Uterus (tissue), 4 donors: ENCODE results near the gene IGFBP6. TPM values are rescaled to one million over a fixed set of nuclear protein-coding genes. Genes with fewer than 3 reads are reported as not detected.

Experiments used
- DNase-seq, 2 donors: peaks; one replicate each; pipeline ENCODE4 v3.0.0-alpha.2; 2019 to 2020
- H3K27ac ChIP-seq, 2 donors: fragments of 200-600 bp; sonication (generic); 1 replicate in 1 of 2; 2 replicates in 1 of 2; pipeline ENCODE4 v1.5.1; 2016 to 2018
- H3K27me3 ChIP-seq, 2 donors: fragments of 200-600 bp; sonication (generic); one replicate each; pipeline ENCODE4 v1.5.1; 2018 to 2019; ENCODE audit warnings: control low read depth in 1 of 2
- H3K36me3 ChIP-seq, 2 donors: fragments of 200-600 bp; sonication (generic); one replicate each; pipeline ENCODE4 v1.5.1; 2019; ENCODE audit warnings: control low read depth in 1 of 2
- H3K4me1 ChIP-seq, 2 donors: fragments of 200-600 bp; sonication (generic); one replicate each; pipeline ENCODE4 v1.5.1; 2018 to 2019; ENCODE audit warnings: control low read depth in 1 of 2
- H3K4me3 ChIP-seq, 2 donors: fragments of 200-600 bp; sonication (generic); 1 replicate in 1 of 2; 2 replicates in 1 of 2; pipeline ENCODE4 v1.5.1; 2018 to 2019; ENCODE audit warnings: mild to moderate bottlenecking in 1 of 2
- H3K9me3 ChIP-seq, 2 donors: fragments of 200-600 bp; sonication (generic); one replicate each; pipeline ENCODE4 v1.5.1; 2019; ENCODE audit warnings: control low read depth in 1 of 2
- CTCF ChIP-seq, 4 experiments: fragments of 200-600 bp in 2 of 4; fragments of 450-650 bp in 2 of 4; sonication (generic) in 2 of 4; IDR thresholded peaks; one replicate each; pipeline ENCODE4 v1.5.1; 2016 to 2019; ENCODE audit warnings: antibody characterized with exemption in 4 of 4, mild to moderate bottlenecking in 2 of 4, moderate library complexity in 1 of 4
- POLR2A ChIP-seq, 2 donors: fragments of 450-650 bp; IDR thresholded peaks; one replicate each; pipeline ENCODE4 v1.6.1; 2016; ENCODE audit warnings: antibody characterized with exemption in 2 of 2, mild to moderate bottlenecking in 1 of 2, moderate library complexity in 1 of 2
- intact Hi-C: fragments of 100-400 bp; cut with DNase I; formaldehyde crosslinking; loops from one replicate; pipeline ENCODE4 v1.15.1; 2023; ENCODE audit warnings: low total_unique reads
- total RNA-seq, 4 donors: library from RNA; depleted of rRNA in 3 of 4; stranded (reverse); fragments of >200 nt in 3 of 4; gene quantifications; one replicate each; pipeline versions ENCODE4 v1.1.0 to v1.2.4, GENCODE V29; 2014 to 2023
- donor health status: DM: yes; HTN: yes; CAD: no.

IGFBP6 gene
- total RNA-seq, 4 donors from 2014 or later = 48.7 to 762 (median 252) TPM

GRCh38 chr12:53128780-53129569, 31.5 kb downstream of the IGFBP6 start:
- Histone ChIP-seq H3K4me3 (no peak overlapping the region), H3K36me3 (no peaks in the 10 kb centered on the region), H3K27me3 (no peaks in the 10 kb centered on the region), H3K27ac (no peak overlapping the region), H3K9me3 (no peaks in the 10 kb centered on the region), H3K4me1 (no peaks in the 10 kb centered on the region)
- DNase-seq = no peak
- intact Hi-C loops = no loop called here
- no peak for TF ChIP-seq POLR2A (IDR thresholded peaks at IDR 0.05)
- TF ChIP-seq CTCF (IDR thresholded peaks at IDR 0.05) = no peak

GRCh38 chr12:53131844-53132243, 34.4 kb downstream of the IGFBP6 start:
- intact Hi-C loops = no loop called here
- TF ChIP-seq POLR2A (IDR thresholded peaks at IDR 0.05) = no peak
- TF ChIP-seq CTCF (IDR thresholded peaks at IDR 0.05) = no peak
- Histone ChIP-seq H3K36me3 (no peaks in the 10 kb centered on the region), H3K9me3 (no peaks in the 10 kb centered on the region), H3K27me3 (no peaks in the 10 kb centered on the region), H3K4me3 (no peak overlapping the region), H3K4me1 (no peaks in the 10 kb centered on the region), H3K27ac (no peak overlapping the region)
- no peak for DNase-seq

GRCh38 chr12:53133722-53134121, 36.3 kb downstream of the IGFBP6 start:
- H3K27ac ChIP-seq = no peak overlapping the region
- H3K4me3 ChIP-seq = no peak overlapping the region
- TF ChIP-seq CTCF (IDR thresholded peaks at IDR 0.05) (no peak), POLR2A (IDR thresholded peaks at IDR 0.05) (no peak)
- H3K36me3 ChIP-seq = no peaks in the 10 kb centered on the region
- intact Hi-C loops = no loop called here
- no peaks in the 10 kb centered on the region for H3K9me3 ChIP-seq
- H3K27me3 ChIP-seq = no peaks in the 10 kb centered on the region
- no peak for DNase-seq
- no peaks in the 10 kb centered on the region for H3K4me1 ChIP-seq

- Histone ChIP-seq H3K36me3 (no peaks in the 10 kb centered on the region), H3K27ac (no peak overlapping the region), H3K4me3 (no peak overlapping the region), H3K4me1 (no peaks in the 10 kb centered on the region), H3K9me3 (no peaks in the 10 kb centered on the region), H3K27me3 (no peaks in the 10 kb centered on the region)
- no peak for TF ChIP-seq CTCF (IDR thresholded peaks at IDR 0.05)
- intact Hi-C loops = no loop called here
- DNase-seq = no peak
Observed at GRCh38 chr12:53143355-53143754, 45.9 kb downstream of the IGFBP6 start.

GRCh38 chr12:53145383-53146260, 48.2 kb downstream of the IGFBP6 start:
- no peak for TF ChIP-seq CTCF (IDR thresholded peaks at IDR 0.05)
- TF ChIP-seq POLR2A (IDR thresholded peaks at IDR 0.05) = no peak
- DNase-seq = no peak
- Histone ChIP-seq H3K4me3 (no peak overlapping the region), H3K4me1 (no peaks in the 10 kb centered on the region), H3K27ac (no peak overlapping the region), H3K27me3 (no peaks in the 10 kb centered on the region), H3K9me3 (no peaks in the 10 kb centered on the region), H3K36me3 (no peaks in the 10 kb centered on the region)
- intact Hi-C loops = no loop called here
